ENCODE results near the gene FBXO22.
"Not testable (repeated sequence)": the region's sequence is repeated elsewhere in the genome, so short reads cannot be mapped to it uniquely, and the experiment has no call there.

FBXO22 gene

GRCh38 chr15:75943246-75943645 is 39.6 kb downstream of the FBXO22 start:
- H3K9me3 ChIP-seq (ENCODE audit: control insufficient read depth, low read length), result no peaks in the 10 kb centered on the region
- H3K27me3 ChIP-seq (replicated peaks; ENCODE audit: control insufficient read depth, insufficient read depth, low read length), result no peaks in the 10 kb centered on the region
- H3K4me1 ChIP-seq (ENCODE audit: control insufficient read depth, insufficient read depth, low read length), result peaks cover 5% of the 10 kb centered on the region
- DNase-seq (ENCODE audit: low read depth), result no peak
- H3K9ac ChIP-seq (ENCODE audit: low read length), result no peak overlapping the region
- no peak overlapping the region for H3K4me3 ChIP-seq (ENCODE audit: low read length)
- H3K36me3 ChIP-seq (ENCODE audit: control insufficient read depth, insufficient read depth, low read length, severe bottlenecking), result peaks cover 17% of the 10 kb centered on the region

GRCh38 chr15:75943713-75944215 is 40.1 kb downstream of the FBXO22 start:
- Histone ChIP-seq H3K4me3 (ENCODE audit: low read length) (no peak overlapping the region), H3K9ac (ENCODE audit: low read length) (no peak overlapping the region), H3K27me3 (replicated peaks; ENCODE audit: control insufficient read depth, insufficient read depth, low read length) (no peaks in the 10 kb centered on the region), H3K4me1 (ENCODE audit: control insufficient read depth, insufficient read depth, low read length) (peaks cover 5% of the 10 kb centered on the region), H3K36me3 (ENCODE audit: control insufficient read depth, insufficient read depth, low read length, severe bottlenecking) (peaks cover 11% of the 10 kb centered on the region), H3K9me3 (ENCODE audit: control insufficient read depth, low read length) (no peaks in the 10 kb centered on the region)
- DNase-seq (ENCODE audit: low read depth), result no peak

DNA sequence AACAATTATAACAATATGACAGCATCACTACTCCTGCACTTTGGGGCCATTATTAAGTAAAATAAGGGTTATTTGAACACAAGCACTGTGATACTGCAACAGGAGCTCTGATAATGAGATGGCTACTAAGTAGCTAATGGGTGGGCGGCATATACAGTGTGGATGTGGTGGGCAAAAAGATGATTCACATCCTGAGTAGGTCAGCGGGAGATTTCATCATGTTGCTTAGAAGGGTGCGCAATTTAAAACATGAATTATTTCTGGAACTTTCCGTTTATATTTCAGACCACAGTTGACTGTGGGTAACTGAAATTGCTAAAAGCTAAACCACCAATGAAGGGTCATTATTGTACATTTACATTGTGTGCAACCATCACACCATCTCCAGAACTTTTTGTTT is 42.3 kb downstream of the FBXO22 start:
- DNase-seq (ENCODE audit: low read depth), result no peak
- Histone ChIP-seq H3K9ac (ENCODE audit: low read length) (no peak overlapping the region), H3K27me3 (replicated peaks; ENCODE audit: control insufficient read depth, insufficient read depth, low read length) (no peaks in the 10 kb centered on the region), H3K4me1 (ENCODE audit: control insufficient read depth, insufficient read depth, low read length) (peaks cover 5% of the 10 kb centered on the region), H3K9me3 (ENCODE audit: control insufficient read depth, low read length) (no peaks in the 10 kb centered on the region), H3K4me3 (ENCODE audit: low read length) (no peak overlapping the region), H3K36me3 (ENCODE audit: control insufficient read depth, insufficient read depth, low read length, severe bottlenecking) (no peaks in the 10 kb centered on the region)

DNA sequence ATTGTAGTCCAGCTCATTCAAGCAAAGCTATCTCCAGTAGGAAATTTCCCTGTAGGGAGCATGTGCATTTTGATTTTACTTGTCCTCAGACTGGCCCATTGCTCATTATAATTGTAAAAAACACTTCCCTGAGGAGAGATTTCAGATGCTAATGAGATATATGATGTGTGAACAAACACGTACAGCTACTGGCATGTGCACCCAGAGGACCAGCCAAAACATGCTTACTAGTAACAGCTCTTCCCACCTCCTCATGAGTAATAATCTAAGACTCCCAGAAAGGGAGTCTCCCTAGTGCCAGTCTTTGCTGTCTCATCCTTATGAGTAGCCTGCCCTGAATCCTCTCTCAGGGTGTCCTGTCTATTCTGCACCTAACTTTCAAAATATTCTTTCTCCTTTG is 43.4 kb downstream of the FBXO22 start:
- H3K9ac ChIP-seq (ENCODE audit: low read length), result no peak overlapping the region
- peak; percentile 7 for DNase-seq (ENCODE audit: low read depth)
- peaks cover 5% of the 10 kb centered on the region for H3K4me1 ChIP-seq (ENCODE audit: control insufficient read depth, insufficient read depth, low read length)
- no peaks in the 10 kb centered on the region for H3K36me3 ChIP-seq (ENCODE audit: control insufficient read depth, insufficient read depth, low read length, severe bottlenecking)
- no peak overlapping the region for H3K4me3 ChIP-seq (ENCODE audit: low read length)
- H3K9me3 ChIP-seq (ENCODE audit: control insufficient read depth, low read length), result no peaks in the 10 kb centered on the region
- no peaks in the 10 kb centered on the region for H3K27me3 ChIP-seq (replicated peaks; ENCODE audit: control insufficient read depth, insufficient read depth, low read length)

DNA sequence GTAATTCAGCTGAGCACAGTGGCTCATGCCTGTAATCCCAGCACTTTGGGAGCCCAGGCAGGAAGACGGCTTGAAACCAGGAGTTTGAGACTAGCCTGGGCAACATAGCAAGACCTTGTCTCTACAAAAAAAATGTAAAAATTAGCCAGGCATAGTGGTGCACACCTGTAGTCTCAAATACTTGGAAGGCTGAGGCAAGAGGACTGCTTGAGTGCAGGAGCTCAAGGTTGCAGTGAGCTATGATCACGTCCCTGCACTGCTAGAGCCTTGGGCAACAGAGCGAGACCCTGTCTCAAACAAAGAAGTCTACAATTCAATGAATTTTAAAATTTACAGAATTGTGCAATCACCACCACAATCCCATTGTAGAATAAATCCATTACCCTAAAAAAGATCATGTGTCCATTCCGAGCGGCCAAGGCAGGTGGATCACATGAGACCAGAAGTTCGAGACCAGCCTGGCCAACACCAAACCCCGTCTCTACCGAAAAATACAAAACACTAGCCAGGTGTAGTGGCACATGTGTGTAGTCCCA is 45.2 kb downstream of the FBXO22 start:
- Histone ChIP-seq H3K4me1 (ENCODE audit: control insufficient read depth, insufficient read depth, low read length) (peaks cover 5% of the 10 kb centered on the region), H3K36me3 (ENCODE audit: control insufficient read depth, insufficient read depth, low read length, severe bottlenecking) (no peaks in the 10 kb centered on the region), H3K9ac (ENCODE audit: low read length) (no peak overlapping the region), H3K9me3 (ENCODE audit: control insufficient read depth, low read length) (no peaks in the 10 kb centered on the region), H3K27me3 (replicated peaks; ENCODE audit: control insufficient read depth, insufficient read depth, low read length) (no peaks in the 10 kb centered on the region), H3K4me3 (ENCODE audit: low read length) (no peak overlapping the region)
- DNase-seq (ENCODE audit: low read depth), result no peak

GRCh38 chr15:75952525-75952924 is 48.8 kb downstream of the FBXO22 start:
- Histone ChIP-seq H3K4me3 (ENCODE audit: low read length) (no peak overlapping the region), H3K4me1 (ENCODE audit: control insufficient read depth, insufficient read depth, low read length) (peaks cover 1% of the 10 kb centered on the region), H3K36me3 (ENCODE audit: control insufficient read depth, insufficient read depth, low read length, severe bottlenecking) (no peaks in the 10 kb centered on the region), H3K9ac (ENCODE audit: low read length) (no peak overlapping the region), H3K27me3 (replicated peaks; ENCODE audit: control insufficient read depth, insufficient read depth, low read length) (no peaks in the 10 kb centered on the region), H3K9me3 (ENCODE audit: control insufficient read depth, low read length) (no peaks in the 10 kb centered on the region)
- no peak for DNase-seq (ENCODE audit: low read depth)

DNA sequence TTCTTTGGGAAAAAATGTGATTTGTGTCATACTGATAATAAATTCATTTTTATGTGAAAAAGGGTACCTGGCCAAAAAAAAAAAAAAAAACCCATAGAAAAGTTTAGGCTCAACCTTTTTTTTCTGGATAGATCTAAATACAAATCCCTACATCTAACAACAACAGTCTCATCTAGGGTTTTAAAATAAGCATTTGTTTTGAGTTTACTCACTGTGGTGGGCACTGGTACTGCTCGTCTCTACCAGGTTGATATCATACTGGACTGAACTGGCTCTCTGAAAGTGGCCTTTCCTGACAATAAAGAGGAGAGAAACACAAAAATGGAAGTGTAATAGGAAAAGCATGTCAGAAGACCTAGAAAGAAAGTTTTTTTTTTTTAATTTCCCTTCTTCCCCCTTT is 52.0 kb downstream of the FBXO22 start:
- DNase-seq (ENCODE audit: low read depth), result no peak
- no peak overlapping the region for H3K4me3 ChIP-seq (ENCODE audit: low read length)
- no peaks in the 10 kb centered on the region for H3K27me3 ChIP-seq (replicated peaks; ENCODE audit: control insufficient read depth, insufficient read depth, low read length)
- H3K4me1 ChIP-seq (ENCODE audit: control insufficient read depth, insufficient read depth, low read length), result no peaks in the 10 kb centered on the region
- no peaks in the 10 kb centered on the region for H3K36me3 ChIP-seq (ENCODE audit: control insufficient read depth, insufficient read depth, low read length, severe bottlenecking)
- H3K9ac ChIP-seq (ENCODE audit: low read length), result no peak overlapping the region
- H3K9me3 ChIP-seq (ENCODE audit: control insufficient read depth, low read length), result no peaks in the 10 kb centered on the region

- no peak overlapping the region for H3K9ac ChIP-seq (ENCODE audit: low read length)
- no peak for DNase-seq (ENCODE audit: low read depth)
- H3K27me3 ChIP-seq (replicated peaks; ENCODE audit: control insufficient read depth, insufficient read depth, low read length), result no peaks in the 10 kb centered on the region
- peaks cover 8% of the 10 kb centered on the region for H3K9me3 ChIP-seq (ENCODE audit: control insufficient read depth, low read length)
- H3K36me3 ChIP-seq (ENCODE audit: control insufficient read depth, insufficient read depth, low read length, severe bottlenecking), result no peaks in the 10 kb centered on the region
- H3K4me3 ChIP-seq (ENCODE audit: low read length), result no peak overlapping the region
- H3K4me1 ChIP-seq (ENCODE audit: control insufficient read depth, insufficient read depth, low read length), result peaks cover 11% of the 10 kb centered on the region
Measured at GRCh38 chr15:75961331-75961730, 57.7 kb downstream of the FBXO22 start.

DNA sequence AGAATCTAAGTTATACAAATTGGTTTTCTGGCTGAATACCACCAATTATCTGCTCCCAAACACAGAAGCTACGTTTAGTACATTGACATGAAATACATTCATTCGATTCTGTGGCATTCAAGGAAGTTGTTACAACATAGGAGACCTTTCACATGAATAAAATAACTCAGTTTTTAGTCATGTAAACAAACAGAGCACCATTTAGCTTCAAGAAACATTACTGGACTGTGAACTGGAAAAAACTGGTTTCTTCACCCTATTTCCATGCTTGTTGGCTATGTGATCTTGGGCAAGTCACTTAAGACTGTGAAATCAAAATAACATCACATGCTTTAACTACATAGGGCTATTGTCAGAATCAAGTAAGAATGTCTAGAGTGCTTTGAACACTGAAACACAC is 62.4 kb downstream of the FBXO22 start:
- no peak overlapping the region for H3K9ac ChIP-seq (ENCODE audit: low read length)

DNA sequence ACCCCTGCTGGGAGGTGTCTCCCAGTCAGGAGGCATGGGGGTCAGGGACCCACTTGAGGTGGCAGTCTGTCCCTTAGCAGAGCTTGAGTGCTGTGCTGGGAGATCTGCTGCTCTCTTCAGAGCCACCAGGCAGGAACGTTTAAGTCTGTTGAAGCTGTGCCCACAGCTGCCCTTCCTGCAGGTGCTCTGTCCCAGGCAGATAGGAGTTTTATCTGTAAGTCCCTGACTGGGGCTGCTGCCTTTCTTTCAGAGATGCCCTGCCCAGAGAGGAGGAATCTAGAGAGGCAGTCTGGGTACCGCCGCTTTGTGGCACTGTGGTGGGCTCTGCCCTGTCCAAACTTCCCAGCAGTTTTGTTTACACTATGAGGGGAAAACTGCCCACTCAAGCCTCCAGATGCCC is 73.1 kb downstream of the FBXO22 start:
- not testable (repeated sequence) for H3K9ac ChIP-seq (ENCODE audit: low read length); H3K36me3 ChIP-seq (ENCODE audit: control insufficient read depth, insufficient read depth, low read length, severe bottlenecking); H3K9me3 ChIP-seq (ENCODE audit: control insufficient read depth, low read length); H3K4me3 ChIP-seq (ENCODE audit: low read length); H3K4me1 ChIP-seq (ENCODE audit: control insufficient read depth, insufficient read depth, low read length); DNase-seq (ENCODE audit: low read depth); H3K27me3 ChIP-seq (replicated peaks; ENCODE audit: control insufficient read depth, insufficient read depth, low read length)

More for the DNA sequence above, 62.4 kb downstream of the FBXO22 start:
- peak; percentile 48 for DNase-seq (ENCODE audit: low read depth)
- peaks cover 8% of the 10 kb centered on the region for H3K9me3 ChIP-seq (ENCODE audit: control insufficient read depth, low read length)
- H3K4me3 ChIP-seq (ENCODE audit: low read length), result no peak overlapping the region
- H3K27me3 ChIP-seq (replicated peaks; ENCODE audit: control insufficient read depth, insufficient read depth, low read length), result peaks cover 4% of the 10 kb centered on the region
- no peaks in the 10 kb centered on the region for H3K36me3 ChIP-seq (ENCODE audit: control insufficient read depth, insufficient read depth, low read length, severe bottlenecking)
- peaks cover 16% of the 10 kb centered on the region for H3K4me1 ChIP-seq (ENCODE audit: control insufficient read depth, insufficient read depth, low read length)

DNA sequence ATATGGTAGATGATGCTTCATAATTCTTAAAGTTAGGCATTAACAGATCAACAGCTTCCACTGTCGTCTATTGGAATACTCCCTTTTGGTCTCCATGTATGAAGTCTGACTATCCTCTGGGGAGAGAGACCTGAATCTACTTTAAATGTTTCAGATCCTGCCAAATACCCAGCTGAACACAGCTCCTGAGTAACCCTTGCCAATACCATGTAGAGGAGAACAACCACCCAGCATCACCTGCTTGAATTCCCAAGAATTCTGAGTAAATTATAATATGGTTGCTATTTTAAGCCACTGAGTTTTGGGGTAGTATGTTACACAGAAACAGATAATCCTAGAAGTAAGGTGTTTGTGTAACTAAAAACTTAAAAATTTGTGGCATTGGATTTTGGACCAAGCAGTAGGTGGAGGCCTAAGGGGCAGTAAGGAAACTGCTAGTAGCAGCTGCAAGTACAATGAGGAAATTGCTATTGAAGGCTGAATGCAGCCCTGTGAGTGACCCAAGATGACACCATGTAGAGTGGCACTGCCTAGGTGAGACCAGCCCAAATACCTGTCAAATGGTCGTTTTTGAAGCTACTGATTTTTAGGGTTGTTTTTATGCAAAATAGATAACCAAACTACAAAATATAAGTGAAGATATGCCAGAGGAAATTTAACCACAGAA is 77.6 kb downstream of the FBXO22 start:
- H3K36me3 ChIP-seq (ENCODE audit: control insufficient read depth, insufficient read depth, low read length, severe bottlenecking), result no peaks in the 10 kb centered on the region
- H3K9me3 ChIP-seq (ENCODE audit: control insufficient read depth, low read length), result no peaks in the 10 kb centered on the region
- no peak overlapping the region for H3K9ac ChIP-seq (ENCODE audit: low read length)
- no peaks in the 10 kb centered on the region for H3K4me1 ChIP-seq (ENCODE audit: control insufficient read depth, insufficient read depth, low read length)
- no peaks in the 10 kb centered on the region for H3K27me3 ChIP-seq (replicated peaks; ENCODE audit: control insufficient read depth, insufficient read depth, low read length)
- DNase-seq (ENCODE audit: low read depth), result no peak
- H3K4me3 ChIP-seq (ENCODE audit: low read length), result no peak overlapping the region

GRCh38 chr15:75982468-75982867 is 78.8 kb downstream of the FBXO22 start:
- Histone ChIP-seq H3K4me1 (ENCODE audit: control insufficient read depth, insufficient read depth, low read length) (no peaks in the 10 kb centered on the region), H3K9ac (ENCODE audit: low read length) (no peak overlapping the region), H3K27me3 (replicated peaks; ENCODE audit: control insufficient read depth, insufficient read depth, low read length) (no peaks in the 10 kb centered on the region), H3K36me3 (ENCODE audit: control insufficient read depth, insufficient read depth, low read length, severe bottlenecking) (no peaks in the 10 kb centered on the region), H3K4me3 (ENCODE audit: low read length) (no peak overlapping the region), H3K9me3 (ENCODE audit: control insufficient read depth, low read length) (no peaks in the 10 kb centered on the region)
- no peak for DNase-seq (ENCODE audit: low read depth)

Data from adipocyte (in vitro differentiated cells).